GM23338 (cell line): ENCODE measurements around the gene SLC4A3. TPM values are rescaled to one million over a fixed set of nuclear protein-coding genes. Genes with fewer than 3 reads are reported as not detected.

ENCODE experiments used
- ATAC-seq: fragments of 200-7000 bp; cut with Tn5 transposase; 3 replicates; pipeline ENCODE4 v1.9.1; 2020
- DNase-seq: peaks from one replicate; pipeline ENCODE4 v3.0.0-alpha.2; 2015; ENCODE audit warnings: low spot score
- H2AFZ ChIP-seq: fragments of 200-600 bp; sonication (generic); 2 replicates; pipeline ENCODE4 v1.8.0; 2016; ENCODE audit warnings: antibody characterized with exemption, mild to moderate bottlenecking, moderate library complexity
- H3F3A ChIP-seq: fragments of 200-600 bp; sonication (generic); replicated peaks from 2 replicates; pipeline ENCODE4 v1.8.0; 2017; ENCODE audit warnings: antibody characterized with exemption, mixed run types, low read depth
- H3K27ac ChIP-seq: fragments of 200-600 bp; sonication (generic); 2 replicates; pipeline ENCODE4 v1.6.1; 2016; ENCODE audit warnings: low read depth
- H3K27me3 ChIP-seq: fragments of 200-600 bp; sonication (generic); 2 replicates; pipeline ENCODE4 v1.8.0; 2016; ENCODE audit warnings: mild to moderate bottlenecking, mixed run types, moderate library complexity; ENCODE audit not compliant: insufficient read depth
- H3K36me3 ChIP-seq: fragments of 200-600 bp; sonication (generic); 2 replicates; pipeline ENCODE4 v1.8.0; 2016; ENCODE audit warnings: mild to moderate bottlenecking; ENCODE audit not compliant: insufficient read depth
- H3K4me1 ChIP-seq: fragments of 200-600 bp; sonication (generic); 2 replicates; pipeline ENCODE4 v1.8.0; 2016; ENCODE audit warnings: mild to moderate bottlenecking, moderate library complexity; ENCODE audit not compliant: insufficient read depth
- H3K4me2 ChIP-seq: fragments of 200-600 bp; sonication (generic); 2 replicates; pipeline ENCODE4 v1.7.1; 2017; ENCODE audit warnings: mixed run types
- H3K4me3 ChIP-seq: fragments of 200-600 bp; sonication (generic); 2 replicates; pipeline ENCODE4 v1.6.1; 2016; ENCODE audit warnings: mixed run types
- H3K79me2 ChIP-seq: fragments of 200-600 bp; sonication (generic); replicated peaks from 2 replicates; pipeline ENCODE4 v1.8.0; 2017; ENCODE audit warnings: mild to moderate bottlenecking; ENCODE audit not compliant: insufficient read depth
- H3K9me2 ChIP-seq: fragments of 200-600 bp; sonication (generic); 2 replicates; pipeline ENCODE4 v1.8.0; 2017; ENCODE audit not compliant: insufficient read depth
- H4K20me1 ChIP-seq: fragments of 200-600 bp; sonication (generic); replicated peaks from 2 replicates; pipeline ENCODE4 v1.8.0; 2017; ENCODE audit warnings: mild to moderate bottlenecking; ENCODE audit not compliant: insufficient read depth
- H3K27ac Mint-ChIP-seq: 2 replicates; pipeline ENCODE4 v1.8.0; 2020; ENCODE audit warnings: inconsistent platforms, mild to moderate bottlenecking, moderate library complexity, mixed read lengths
- H3K27me3 Mint-ChIP-seq: 3 replicates; pipeline ENCODE4 v1.8.0; 2022; ENCODE audit warnings: low read depth, mild to moderate bottlenecking, moderate library complexity, mixed read lengths, inconsistent platforms; ENCODE audit not compliant: insufficient read depth, poor library complexity
- H3K36me3 Mint-ChIP-seq: 3 replicates; pipeline ENCODE4 v1.8.0; 2021; ENCODE audit warnings: low read depth, mild to moderate bottlenecking, inconsistent platforms, moderate library complexity, mixed read lengths
- H3K4me1 Mint-ChIP-seq: 3 replicates; pipeline ENCODE4 v1.8.0; 2020; ENCODE audit warnings: mild to moderate bottlenecking, inconsistent platforms, mixed read lengths
- H3K4me3 Mint-ChIP-seq: 3 replicates; pipeline ENCODE4 v1.8.0; 2021; ENCODE audit warnings: moderate library complexity, mild to moderate bottlenecking, inconsistent platforms, mixed read lengths
- H3K9me3 Mint-ChIP-seq: 3 replicates; pipeline ENCODE4 v1.8.0; 2020; ENCODE audit warnings: moderate library complexity, mild to moderate bottlenecking, inconsistent platforms, mixed read lengths
- CREB1 ChIP-seq: fragments of 250-450 bp; sonication (Bioruptor Pico); IDR thresholded peaks from 2 replicates; pipeline ENCODE4 v1.5.0; 2020; ENCODE audit warnings: low read depth, mild to moderate bottlenecking, moderate library complexity
- CTCF ChIP-seq, 2 experiments: fragments of 200-600 bp in 1 of 2; sonication (generic) in 1 of 2; conservative IDR thresholded peaks; 2 replicates each; pipeline versions ENCODE4 v1.5.1 to v1.6.1; 2016 to 2017; ENCODE audit warnings: antibody characterized with exemption in 2 of 2, low read depth in 2 of 2, mild to moderate bottlenecking in 2 of 2, moderate library complexity in 1 of 2
- ETS1 ChIP-seq: IDR thresholded peaks from 2 replicates; pipeline ENCODE4 v1.6.1; 2016; ENCODE audit warnings: antibody characterized with exemption
- EZH2 ChIP-seq: fragments of 200-600 bp; sonication (generic); IDR thresholded peaks from one replicate; pipeline ENCODE4 v1.8.0; 2017; ENCODE audit warnings: antibody characterized with exemption, mild to moderate bottlenecking, low read depth; ENCODE audit not compliant: unreplicated experiment
- EZH2phosphoT487 ChIP-seq: fragments of 200-600 bp; sonication (generic); IDR thresholded peaks from one replicate; pipeline ENCODE4 v1.8.1; 2018; ENCODE audit warnings: antibody characterized with exemption; ENCODE audit not compliant: unreplicated experiment
- JUNB ChIP-seq: IDR thresholded peaks from one replicate; pipeline ENCODE4 v1.6.1; 2016; ENCODE audit warnings: antibody characterized with exemption; ENCODE audit not compliant: unreplicated experiment
- NANOG ChIP-seq: IDR thresholded peaks from 2 replicates; pipeline ENCODE4 v1.6.1; 2016; ENCODE audit warnings: antibody characterized with exemption, borderline replicate concordance
- POLR2AphosphoS5 ChIP-seq: IDR thresholded peaks from 2 replicates; pipeline ENCODE4 v1.6.1; 2016; ENCODE audit warnings: antibody characterized with exemption, low read depth
- REST ChIP-seq: IDR thresholded peaks from one replicate; pipeline ENCODE4 v1.6.1; 2018; ENCODE audit warnings: antibody characterized with exemption; ENCODE audit not compliant: unreplicated experiment
- STAT1 ChIP-seq: IDR thresholded peaks from one replicate; pipeline ENCODE4 v1.6.1; 2016; ENCODE audit warnings: antibody characterized with exemption; ENCODE audit not compliant: unreplicated experiment
- ZNF114 ChIP-seq: fragments of 250-450 bp; sonication (Bioruptor Pico); IDR thresholded peaks from 2 replicates; pipeline ENCODE4 v1.5.0; 2020; ENCODE audit warnings: mild to moderate bottlenecking, moderate library complexity
- ZNF331 ChIP-seq: fragments of 250-450 bp; sonication (Bioruptor Pico); IDR thresholded peaks from 2 replicates; pipeline ENCODE4 v1.5.0; 2020; ENCODE audit warnings: low read depth, mild to moderate bottlenecking, moderate library complexity
- polyA plus RNA-seq: library from polyadenylated mRNA; unstranded; fragments of >200 nt; fragmentation: Nextera tagmentation; extraction: Ambion mirVana; gene quantifications from 2 replicates; pipeline ENCODE4 v1.2.1, GENCODE V29; 2016
- total RNA-seq: library from RNA; depleted of rRNA; stranded (reverse); fragments of >200 nt; shearing (Covaris generic); gene quantifications from 2 replicates; pipeline ENCODE4 v1.2.3, GENCODE V29; 2014

The SLC4A3 gene
- total and polyA plus RNA-seq, 2 experiments from 2014 or later: 3.6 to 6.8 TPM

- no peaks in the 10 kb centered on the region for H3K4me1 ChIP-seq
- no peaks in the 10 kb centered on the region for H4K20me1 ChIP-seq
- no peaks in the 10 kb centered on the region for H3K79me2 ChIP-seq
- H3K4me3 Mint-ChIP-seq: no peak overlapping the region
- DNase-seq: no peak
- H3K4me1 Mint-ChIP-seq: no peaks in the 10 kb centered on the region; the same call in 2 of the 3 replicates
- ATAC-seq: no peak
- H3K27ac ChIP-seq: no peak overlapping the region
- H3K9me2 ChIP-seq: no peaks in the 10 kb centered on the region
- no peaks in the 10 kb centered on the region for H3K36me3 ChIP-seq
- H3K4me3 ChIP-seq: no peak overlapping the region
- no peaks in the 10 kb centered on the region for H3K27me3 ChIP-seq
- peaks cover 2% of the 10 kb centered on the region; the same call in 1 of the 3 replicates for H3K36me3 Mint-ChIP-seq
- H3K27me3 Mint-ChIP-seq: peaks cover 13% of the 10 kb centered on the region
- no peak overlapping the region for H2AFZ ChIP-seq
- no peaks in the 10 kb centered on the region for H3F3A ChIP-seq
- TF ChIP-seq NANOG: no peak
- no peak overlapping the region for H3K4me2 ChIP-seq
- no peak overlapping the region for H3K27ac Mint-ChIP-seq
- H3K9me3 Mint-ChIP-seq: no peaks in the 10 kb centered on the region; the same call in 2 of the 3 replicates
These were observed 8.9 kb downstream of the SLC4A3 start for GRCh38 chr2:219636144-219636915.

GRCh38 chr2:219636941-219637841 is 9.8 kb downstream of the SLC4A3 start:
- H3K27me3 ChIP-seq: no peaks in the 10 kb centered on the region
- no peaks in the 10 kb centered on the region; the same call in 1 of the 2 replicates for H3K4me1 ChIP-seq
- peaks cover 13% of the 10 kb centered on the region for H3K27me3 Mint-ChIP-seq
- H3F3A ChIP-seq: no peaks in the 10 kb centered on the region
- no peak overlapping the region for H3K27ac ChIP-seq
- no peaks in the 10 kb centered on the region for H4K20me1 ChIP-seq
- H3K27ac Mint-ChIP-seq: no peak overlapping the region
- ATAC-seq (no peak), DNase-seq (no peak)
- no peak overlapping the region for H3K4me3 ChIP-seq
- no peaks in the 10 kb centered on the region for H3K9me2 ChIP-seq
- H3K4me3 Mint-ChIP-seq: no peak overlapping the region
- peaks cover 3% of the 10 kb centered on the region for H3K4me1 Mint-ChIP-seq
- no peak overlapping the region for H3K4me2 ChIP-seq
- peaks cover 2% of the 10 kb centered on the region; the same call in 1 of the 3 replicates for H3K36me3 Mint-ChIP-seq
- no peaks in the 10 kb centered on the region for H3K36me3 ChIP-seq
- no peaks in the 10 kb centered on the region for H3K79me2 ChIP-seq
- H3K9me3 Mint-ChIP-seq: no peaks in the 10 kb centered on the region; the same call in 2 of the 3 replicates
- H2AFZ ChIP-seq: no peak overlapping the region
- TF ChIP-seq NANOG: no peak
- no peak for TF ChIP-seq JUNB
- TF ChIP-seq STAT1: no peak
- TF ChIP-seq ETS1: no peak
- TF ChIP-seq POLR2AphosphoS5: no peak
- TF ChIP-seq ZNF331 (CRISPR knock-in tag): no peak
- TF ChIP-seq ZNF114: no peak
- no peak for TF ChIP-seq CTCF (conservative IDR thresholded peaks at IDR 0.05; ENCODE audit: low read depth in 2 of 2)
- no peak for TF ChIP-seq EZH2phosphoT487
- TF ChIP-seq REST: no peak
- TF ChIP-seq EZH2: no peak
- no peak for TF ChIP-seq CREB1 (CRISPR knock-in tag)
